ENCODE results near the gene GRIN2C.
"Not testable (repeated sequence)": the region's sequence is repeated elsewhere in the genome, so short reads cannot be mapped to it uniquely, and the experiment has no call there.

Gene GRIN2C

DNA sequence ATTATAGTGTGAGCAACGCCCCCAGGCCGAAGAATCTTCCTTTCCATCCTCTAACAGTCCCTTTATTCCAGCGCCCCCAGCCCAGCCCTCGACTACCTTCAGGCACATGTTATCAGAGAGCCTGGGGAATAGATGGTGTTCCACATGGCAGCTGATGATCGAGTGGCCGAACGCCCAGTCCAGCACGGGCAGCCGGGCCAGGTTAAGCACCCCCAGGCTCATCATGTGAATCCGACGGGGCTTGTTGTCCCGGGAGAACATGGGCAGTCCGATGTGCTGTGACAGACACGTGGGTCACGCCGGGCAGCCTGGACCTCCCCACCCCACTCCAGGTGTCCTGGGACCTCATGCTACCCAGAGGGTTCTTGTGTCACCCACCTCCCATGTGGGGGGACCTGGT lies 19.6 kb upstream of the GRIN2C start:
- DNase-seq = no peak

DNA sequence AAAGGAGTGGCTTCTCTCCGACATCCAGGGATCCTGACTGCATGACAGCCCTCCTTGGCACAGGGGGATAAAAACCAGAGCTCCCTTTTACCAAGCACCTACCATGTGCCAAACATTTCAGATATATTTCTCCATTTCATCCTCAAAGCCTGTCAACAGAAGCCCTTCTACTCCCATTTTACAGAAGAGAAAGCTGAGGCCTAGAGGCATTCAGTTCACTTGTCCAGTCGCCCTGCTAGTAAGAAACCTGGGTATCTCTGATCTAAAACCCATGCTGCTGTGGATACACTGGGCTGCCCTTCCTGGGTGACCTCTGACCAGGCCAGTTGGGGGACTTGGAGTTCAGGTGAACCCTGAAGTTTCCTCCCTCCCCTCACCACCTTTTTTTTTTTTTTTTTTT lies 19.0 kb upstream of the GRIN2C start:
- no peak for DNase-seq

DNA sequence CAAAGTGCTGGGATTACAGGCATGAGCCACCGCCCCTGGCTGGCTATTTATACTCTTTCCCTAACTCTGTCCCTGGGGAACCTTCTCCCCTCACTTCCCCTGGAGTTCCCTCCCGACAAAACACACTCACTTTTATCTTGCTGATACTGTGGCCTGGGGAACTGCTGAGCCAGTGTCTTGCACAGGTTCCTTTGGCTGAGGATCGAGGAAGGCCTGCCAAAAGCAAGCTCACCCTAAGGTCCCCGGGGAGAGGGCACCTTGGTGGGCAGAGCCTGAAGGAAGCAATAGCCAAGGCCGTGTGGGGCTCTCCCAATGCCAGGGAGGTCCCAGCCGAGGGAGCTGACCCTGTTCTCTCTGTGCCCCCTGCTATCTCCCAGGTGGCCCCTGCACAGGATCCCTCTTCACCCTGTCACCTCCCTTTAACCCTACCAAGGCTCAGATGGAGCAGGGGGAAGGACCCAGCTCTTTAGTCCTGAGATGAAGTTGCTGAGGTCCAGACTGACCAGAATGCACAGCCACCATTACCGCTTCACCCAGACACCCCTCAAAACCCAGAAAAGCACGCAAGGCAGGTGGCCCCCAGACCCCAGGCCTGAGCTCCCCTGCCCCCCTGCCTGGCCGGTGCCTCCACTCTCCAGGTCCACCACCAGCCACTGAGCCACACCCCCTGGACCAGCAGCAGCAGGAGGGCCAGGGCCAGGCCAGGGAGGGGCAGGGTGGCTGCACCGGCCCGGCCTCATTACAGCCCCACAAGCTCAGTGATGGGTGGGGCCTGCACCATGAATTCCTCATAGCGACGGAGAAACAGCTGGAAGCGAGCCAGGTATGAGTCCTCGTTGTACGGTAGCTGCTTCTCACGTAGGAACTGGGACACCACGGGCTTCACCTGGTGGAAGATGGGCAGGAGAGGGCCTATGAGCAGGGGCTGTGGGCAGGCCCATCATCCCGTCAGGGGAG lies 18.2 kb upstream of the GRIN2C start:
- no peak for DNase-seq

DNA sequence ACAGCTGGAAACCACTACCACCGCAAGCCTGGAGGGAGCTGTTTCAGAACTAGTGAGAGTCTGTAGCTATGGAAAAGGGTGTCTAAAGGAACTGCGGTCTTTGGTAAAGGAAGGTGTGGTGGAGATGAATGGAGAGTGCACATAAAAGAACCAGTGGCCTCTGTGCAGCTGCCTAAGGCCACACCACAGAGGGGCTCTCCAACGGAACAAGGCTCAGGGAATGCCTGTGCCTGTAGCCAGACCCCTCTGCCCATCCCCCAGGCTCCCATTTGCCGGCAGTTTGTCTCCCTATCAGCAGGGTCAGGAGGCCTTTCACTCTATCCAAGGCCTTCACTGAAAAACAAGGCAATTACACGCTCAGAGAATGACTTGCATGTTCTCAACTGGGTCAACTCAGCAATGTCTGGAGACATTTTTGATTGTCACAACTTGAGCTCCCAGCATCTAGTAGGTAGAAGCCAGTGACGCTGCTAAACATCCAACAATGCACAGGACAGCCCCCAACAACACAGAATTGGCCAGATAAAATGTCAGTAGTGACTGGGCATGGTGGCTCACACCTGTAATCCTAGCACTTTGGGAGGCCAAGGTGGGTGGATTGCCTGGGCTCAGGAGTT lies 16.4 kb upstream of the GRIN2C start:
- no peak for DNase-seq

DNA sequence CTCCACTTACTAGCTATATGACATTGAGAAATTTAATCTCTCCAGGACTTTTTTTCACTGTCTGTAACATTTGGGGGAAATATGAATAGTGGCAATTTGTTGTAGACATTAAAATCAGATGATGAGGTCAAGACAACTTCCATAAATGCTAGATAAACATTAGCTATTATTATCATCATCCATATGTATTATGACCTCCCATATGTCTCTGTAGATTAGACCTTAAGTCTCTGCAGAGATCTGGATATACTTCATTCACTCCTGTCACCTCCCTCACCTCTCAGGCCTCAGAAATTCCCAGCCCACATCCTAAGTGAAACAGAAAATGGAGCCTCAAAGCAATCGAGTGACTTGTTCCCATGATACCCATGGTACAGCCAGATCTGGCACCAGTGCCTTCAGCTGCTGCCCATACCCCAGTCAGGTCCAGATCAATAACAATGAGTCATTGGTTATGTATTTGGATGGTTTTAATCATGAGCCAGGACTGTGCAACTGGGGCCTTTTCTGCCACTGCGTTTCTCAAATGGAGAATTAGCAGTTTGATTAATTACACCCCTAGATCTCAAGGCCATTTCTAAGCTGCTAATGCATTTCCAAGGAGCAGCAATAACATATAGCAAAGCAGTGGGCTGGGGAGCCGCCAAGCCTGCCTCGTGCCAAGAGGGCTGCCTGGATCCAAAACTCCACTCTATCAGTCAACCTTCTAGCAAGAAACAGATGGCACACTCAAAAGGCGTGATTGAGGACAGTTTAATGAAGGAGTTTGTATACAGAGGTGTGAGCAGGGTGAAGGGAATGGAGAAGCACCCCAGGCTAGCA lies 15.7 kb upstream of the GRIN2C start:
- no peak for DNase-seq

DNA sequence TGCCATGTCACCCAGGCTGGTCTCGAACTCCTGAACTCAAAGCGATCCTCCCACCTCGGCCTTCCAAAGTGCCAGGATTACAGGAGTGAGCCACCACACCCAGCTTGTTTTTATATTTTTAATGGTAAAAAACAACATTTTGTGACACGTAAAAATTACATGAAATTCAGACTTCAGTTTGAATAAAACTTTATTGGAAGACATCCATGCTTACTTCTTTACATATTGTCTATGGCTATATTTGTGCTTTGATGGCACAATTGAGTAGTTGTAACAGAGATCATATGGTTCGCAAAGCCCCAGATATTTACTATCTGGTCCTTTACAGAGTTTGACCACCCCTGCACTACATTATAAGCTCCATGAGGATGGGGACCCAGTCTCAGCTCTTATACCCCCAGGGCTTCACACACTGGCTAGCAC lies 14.9 kb upstream of the GRIN2C start:
- no peak for DNase-seq

DNA sequence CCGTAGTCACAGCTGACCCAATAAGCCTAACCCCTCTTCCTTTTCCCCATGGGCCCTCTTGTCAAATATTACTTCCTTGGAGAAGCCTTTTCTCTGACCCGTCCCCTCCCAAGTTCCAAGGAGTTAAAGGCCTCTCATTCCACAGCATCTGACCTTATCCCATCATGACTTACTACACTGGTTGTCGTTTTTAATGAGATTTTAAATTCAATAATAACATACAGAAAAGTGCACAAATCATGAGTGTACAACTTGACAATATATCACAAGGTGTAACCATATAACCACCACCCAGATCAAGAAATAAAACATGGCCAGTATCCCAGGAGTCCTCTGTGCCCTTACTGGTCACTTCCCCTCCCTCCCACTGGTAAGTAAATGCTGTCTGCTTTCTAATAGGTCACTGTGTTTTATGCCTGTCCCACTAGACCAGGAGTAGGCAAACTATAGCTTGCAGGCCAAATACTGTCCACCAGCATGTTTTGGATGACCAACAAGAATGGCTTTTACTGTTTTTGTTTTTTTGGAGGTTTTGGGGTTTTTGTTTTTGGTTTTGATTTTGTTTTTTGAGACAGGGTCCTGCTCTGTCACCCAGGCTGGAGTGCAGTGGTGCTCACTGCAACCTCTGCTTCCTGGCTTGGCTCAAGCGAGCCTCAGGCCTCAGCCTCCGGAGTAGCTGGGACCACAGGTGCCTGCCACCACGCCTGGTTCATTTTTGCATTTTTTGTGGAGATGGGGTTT lies 14.4 kb upstream of the GRIN2C start:
- DNase-seq = no peak

DNA sequence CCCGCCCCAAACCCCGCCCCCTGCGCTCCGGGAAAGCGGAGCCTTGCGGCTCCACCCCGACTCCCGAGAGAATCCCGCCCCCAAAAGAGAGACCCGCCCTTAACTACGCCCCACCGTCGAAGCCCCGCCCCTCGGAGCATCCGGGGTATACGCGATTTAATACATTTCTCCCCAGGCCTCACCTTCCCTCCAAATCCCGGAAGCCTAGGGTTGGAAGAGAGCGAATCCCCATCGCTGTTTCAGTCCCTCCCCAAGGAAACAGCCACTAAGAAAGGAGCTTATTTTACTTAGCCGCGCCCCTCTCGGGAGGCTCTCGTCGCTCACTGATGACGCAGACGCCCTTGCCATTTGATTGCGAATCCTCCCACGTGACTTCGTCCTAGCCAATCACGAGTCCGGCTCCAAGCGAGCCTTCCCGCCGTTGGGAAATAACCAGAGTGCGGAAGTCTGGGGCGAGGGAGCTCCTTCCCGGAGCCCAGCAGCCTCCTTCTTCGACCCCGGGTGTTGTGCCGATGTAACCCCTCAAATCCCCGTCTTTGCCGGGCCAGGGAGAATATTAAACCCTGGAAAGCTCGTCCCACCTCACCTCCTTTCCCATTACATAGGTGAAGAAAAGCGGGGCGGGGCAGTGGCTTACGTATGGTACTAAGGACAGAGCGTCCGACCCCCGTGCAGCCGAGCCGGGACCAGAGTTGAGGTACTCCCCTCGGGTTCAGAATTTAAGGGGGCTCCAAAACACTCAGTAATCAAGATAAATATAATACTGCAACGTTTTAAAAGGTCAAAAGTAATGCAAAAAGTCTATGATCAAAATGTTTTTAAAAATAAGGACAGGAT lies 13.6 kb upstream of the GRIN2C start:
- peak; percentile 100 for DNase-seq

DNA sequence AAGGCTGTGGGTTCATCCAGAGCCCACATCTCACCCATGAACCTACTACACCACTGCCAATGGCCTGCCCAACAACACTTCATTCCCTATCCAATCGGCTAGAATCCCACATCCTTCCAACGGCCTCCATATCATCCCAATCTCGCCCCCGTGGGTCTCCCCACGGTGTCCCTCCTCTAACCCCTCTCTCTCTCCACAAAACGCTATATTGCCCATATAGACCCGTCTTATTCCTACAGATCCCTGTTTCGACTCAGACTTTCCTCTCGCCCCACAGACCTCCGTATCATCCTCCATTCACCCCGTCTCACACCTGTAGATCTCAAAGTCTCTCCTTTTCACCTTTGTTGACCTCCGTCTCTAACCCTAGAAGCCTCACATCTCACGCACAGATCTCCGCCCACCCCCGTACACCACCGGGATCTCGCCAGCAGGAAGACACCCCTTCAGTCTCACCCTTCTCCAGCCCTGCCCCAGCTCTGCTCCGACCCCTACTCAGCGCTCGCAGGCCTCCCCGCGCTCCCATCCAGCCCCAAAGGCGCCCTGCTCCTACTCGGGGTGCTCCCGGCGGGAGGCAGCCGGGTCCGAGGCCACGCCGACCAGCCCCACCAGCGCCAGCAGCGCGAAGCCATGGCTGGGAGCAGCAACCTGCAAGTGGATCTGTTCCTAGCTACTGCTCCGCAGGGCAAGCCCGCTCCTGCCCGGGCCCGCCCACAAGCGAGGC lies 12.8 kb upstream of the GRIN2C start, which contains the start of gene FDXR:
Gene FDXR (minus strand): TSS at position 682 of the 724 bp plus-strand sequence. CDS start 50 bp downstream, at position 632.
- no peak for DNase-seq

DNA sequence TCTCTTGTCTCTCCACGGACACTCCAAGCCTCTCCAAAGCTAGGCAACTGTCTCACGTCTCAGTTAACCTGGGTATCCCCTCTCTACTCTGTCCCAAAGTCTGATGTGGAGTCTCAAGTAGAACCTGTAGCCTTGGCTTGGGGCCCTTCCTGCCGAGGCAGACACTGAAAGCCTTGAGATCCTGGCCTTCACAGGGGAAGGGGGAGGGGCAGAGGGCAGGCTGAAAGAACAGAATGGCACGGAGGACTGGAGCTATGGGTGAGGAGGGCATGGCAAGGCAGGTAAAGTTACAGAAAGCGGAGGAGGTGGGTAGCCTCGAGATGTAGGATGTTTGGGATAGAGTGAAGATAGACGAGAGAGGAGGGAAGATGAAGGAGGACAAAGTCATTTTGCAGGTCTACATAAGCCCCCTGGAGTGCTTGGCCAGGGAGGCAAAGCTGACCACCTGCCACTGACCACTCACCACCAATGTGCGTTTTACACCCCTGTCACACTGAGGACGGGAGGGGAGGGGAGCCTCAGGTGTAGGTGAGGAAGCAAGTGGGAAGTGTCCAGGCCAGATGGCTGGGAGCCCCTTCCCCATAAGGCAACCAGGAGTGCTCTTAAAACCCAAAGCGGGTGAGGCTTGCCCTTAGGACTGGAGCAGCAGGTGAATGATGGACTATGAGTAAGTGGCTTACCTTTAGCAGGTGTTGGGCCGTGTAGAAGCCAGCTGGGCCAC lies 11.8 kb upstream of the GRIN2C start:
- DNase-seq = no peak

DNA sequence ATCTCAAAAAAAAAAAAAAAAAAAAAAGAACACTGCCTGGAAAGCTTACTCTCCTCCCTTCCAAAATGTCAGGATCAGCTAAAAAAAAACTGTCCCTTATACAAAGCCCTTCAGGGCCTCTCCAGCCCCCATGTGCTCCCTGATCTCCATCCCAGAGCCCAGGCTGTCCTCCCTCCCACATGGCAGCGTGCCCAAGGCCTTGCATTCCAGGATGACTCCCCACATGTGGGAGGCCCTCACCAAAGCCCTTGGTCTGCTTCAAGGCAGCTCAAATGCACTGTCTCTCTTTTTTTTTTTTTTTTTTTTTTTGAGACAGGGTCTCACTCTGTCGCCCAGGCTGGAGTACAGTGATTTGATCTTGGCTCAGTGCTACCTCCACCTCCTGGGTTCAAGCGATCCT lies 10.8 kb upstream of the GRIN2C start:
- DNase-seq = peak; percentile 81

DNA sequence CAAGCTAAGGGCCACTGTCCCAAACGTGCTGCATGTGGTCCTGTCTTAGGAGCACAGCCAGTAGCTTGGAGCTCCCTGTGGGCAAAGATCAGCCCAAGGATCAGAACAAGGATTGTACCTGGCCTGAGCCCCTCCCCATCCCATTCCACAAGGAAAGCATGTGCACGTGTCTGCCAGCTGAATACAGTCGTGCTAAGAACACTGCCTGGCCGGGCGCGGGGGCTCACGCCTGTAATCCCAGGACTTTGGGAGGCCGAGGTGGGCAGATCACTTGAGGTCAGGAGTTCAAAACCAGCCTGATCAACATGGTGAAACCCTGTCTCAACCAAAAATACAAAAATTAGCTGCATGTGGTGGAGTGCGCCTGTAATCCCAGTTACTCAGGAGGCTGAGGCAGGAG lies 10.3 kb upstream of the GRIN2C start:
- not testable (repeated sequence) for DNase-seq

DNA sequence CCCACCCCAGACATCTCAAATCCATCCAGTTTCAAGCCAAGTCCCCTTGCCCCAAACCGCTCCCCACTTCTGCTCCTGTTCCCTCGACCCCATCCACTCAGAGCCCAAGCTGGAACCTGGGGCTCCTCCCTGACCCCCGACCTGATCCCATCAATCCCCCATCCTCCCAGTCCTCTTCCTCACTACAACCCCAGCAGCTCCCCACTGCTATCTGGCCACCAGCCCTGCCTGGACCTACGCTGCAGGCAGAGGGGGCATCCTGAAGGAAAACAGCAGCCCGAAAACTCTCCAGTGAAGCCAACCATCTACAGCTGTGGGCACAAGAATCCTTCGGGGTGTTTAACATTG lies 9.2 kb upstream of the GRIN2C start:
- no peak for DNase-seq

DNA sequence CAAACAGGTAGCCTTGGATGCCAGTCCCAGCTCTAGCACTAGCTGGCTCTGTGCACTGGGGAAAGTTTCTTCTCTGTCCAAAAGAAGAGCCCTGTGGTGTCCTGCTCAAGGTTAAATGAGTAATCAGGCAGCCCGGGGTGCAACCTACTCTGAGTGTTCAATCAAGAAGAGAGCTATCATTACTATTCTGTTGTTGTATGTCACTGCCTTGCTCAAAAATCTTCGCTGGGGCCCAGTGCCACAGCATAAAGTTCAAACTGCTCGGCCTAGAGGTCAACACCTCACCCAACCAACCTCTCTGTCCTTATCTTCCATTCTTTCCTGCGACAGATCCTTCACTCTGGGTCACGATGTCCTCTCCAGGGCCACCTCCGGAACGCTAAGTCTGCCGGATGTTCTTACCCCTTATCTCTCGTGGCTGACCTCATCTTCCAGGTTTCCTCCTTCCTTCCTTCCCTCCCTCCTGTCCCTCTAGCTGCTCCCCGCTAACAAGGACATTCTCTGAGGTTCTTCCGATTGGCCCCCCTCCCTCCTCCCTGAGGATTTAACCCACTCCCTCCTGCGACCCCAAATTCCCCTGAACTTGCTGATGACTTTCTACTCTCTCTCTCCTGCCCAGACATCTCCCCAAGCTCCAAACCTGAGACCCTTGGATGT lies 8.7 kb upstream of the GRIN2C start:
- DNase-seq = no peak

DNA sequence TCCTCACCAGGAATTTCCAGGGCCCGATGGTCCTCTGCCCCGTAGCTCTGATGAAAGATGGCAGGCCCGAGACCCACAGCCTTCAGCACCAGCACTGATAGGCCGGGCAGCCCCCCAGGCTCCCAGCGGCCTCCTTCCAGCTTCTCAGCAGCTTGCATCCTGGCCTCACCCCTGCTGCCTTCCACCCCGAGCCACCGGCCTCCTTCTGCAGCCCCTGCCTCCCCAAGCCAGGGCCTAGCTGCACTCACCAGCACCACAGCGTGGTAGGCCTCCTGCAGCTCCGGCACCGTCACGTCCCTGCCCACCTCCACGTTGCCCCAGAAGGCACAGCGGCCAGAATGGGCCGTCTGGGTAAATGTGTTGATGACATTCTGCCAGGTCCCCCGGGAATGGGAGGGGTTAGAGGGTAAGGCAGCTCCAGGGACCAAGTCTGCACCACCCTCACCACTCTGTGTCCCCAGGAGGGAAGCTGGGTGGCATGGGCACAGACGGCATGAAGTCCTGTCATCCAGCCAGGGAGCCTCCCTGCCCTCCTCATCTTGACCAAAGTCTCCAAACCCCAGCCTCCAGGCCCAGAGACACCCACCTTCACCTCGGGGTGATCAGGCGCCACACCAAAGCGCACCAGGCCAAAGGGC lies 6.6 kb upstream of the GRIN2C start:
- DNase-seq = no peak

DNA sequence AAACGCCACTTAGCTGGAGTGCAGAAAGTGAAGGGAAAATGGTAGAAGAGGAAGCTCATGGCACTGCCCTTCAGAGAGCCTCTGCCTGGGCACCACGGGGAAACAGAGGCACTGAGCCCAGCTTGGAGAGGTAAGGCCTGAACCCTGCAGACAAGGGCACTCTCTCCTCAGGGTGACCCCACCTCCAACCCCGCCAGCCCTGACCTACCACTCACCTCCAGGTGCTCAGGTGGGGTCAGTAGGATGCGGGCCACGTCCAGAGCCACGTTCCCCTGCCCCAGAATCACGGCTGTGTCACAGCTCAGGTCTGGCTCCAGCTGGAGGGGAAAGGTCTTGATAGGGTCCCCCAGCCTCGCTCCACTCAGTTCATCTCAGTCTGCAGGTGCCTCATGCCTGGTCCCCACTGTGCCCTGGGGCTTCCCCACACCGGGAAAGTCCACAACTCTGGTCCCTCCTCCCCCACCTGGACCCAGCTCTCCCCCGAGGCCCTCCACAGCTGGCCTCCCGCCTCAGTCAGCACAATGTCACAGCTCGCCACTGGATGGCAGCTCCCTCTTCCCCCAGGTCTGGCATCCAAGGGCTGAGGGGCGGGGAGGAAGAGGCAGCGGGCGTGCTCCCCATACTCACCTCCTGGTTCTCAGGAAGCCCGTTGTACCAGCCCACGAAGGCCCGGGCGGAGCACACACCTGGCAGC lies 6.0 kb upstream of the GRIN2C start:
- no peak for DNase-seq

DNA sequence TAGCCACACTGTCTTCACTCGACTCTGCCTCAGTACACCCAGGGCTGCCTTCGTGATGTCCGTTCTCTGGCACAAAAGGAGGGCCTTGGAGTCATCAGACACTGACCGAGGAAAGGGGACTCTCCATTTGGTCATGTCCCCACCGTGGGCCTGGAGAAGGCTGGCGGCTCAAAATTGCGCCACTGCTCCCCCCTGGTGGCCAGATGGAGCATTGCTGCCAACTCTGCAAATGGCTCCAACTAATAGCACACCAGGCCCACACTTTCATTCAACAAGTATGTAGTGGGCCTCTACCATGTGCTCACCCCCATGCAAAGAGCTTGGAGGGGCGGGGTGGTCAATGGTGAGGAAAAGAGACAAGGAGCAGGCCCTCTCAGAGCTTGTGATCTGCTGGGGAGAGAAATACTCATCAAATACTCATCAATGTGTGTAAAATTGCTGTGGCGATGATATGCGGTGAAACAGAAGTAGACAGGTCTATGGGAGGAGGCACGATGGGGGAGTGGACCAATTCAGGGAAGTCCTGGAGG lies 5.2 kb upstream of the GRIN2C start:
- peak; percentile 63 for DNase-seq

DNA sequence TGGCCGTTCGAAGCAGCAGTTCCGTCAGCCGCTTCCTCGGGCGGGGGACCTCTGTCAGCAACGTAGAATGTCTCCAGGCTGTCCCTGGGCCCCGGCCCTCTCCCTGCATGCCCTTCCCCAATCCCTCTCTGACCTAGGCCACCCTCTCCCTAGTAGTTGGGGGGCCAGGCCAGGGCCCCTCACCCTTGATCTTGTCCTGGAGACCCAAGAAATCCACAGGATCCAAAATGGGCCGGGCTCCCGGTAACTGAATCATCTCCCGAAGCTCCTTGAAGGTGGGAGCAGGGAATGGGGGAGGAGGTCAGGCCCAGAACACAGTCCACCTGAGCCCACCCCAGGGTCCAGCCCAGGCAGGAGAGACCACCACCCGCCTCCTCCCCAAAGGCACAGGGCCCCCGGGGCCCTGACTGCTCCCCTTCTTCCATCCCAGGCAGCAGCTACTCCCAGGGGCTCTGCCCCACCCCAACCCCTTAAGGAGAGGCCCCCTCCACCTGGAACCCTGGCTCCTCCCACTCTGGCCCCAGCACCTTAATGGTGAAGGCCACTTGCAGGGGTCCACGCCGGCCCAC lies 4.7 kb upstream of the GRIN2C start:
- DNase-seq = no peak
